NT2/D1 (cell line): ENCODE results near the gene NDUFV2.

Source experiments
- SUZ12 ChIP-seq: IDR thresholded peaks from 2 replicates; pipeline ENCODE4 v1.6.1; 2011; ENCODE audit not compliant: insufficient read length, insufficient read depth; ENCODE audit errors: extremely low read depth
- ZNF274 ChIP-seq: IDR thresholded peaks from 2 replicates; pipeline ENCODE4 v1.6.1; 2011; ENCODE audit warnings: mild to moderate bottlenecking, low read depth, low read length

DNA sequence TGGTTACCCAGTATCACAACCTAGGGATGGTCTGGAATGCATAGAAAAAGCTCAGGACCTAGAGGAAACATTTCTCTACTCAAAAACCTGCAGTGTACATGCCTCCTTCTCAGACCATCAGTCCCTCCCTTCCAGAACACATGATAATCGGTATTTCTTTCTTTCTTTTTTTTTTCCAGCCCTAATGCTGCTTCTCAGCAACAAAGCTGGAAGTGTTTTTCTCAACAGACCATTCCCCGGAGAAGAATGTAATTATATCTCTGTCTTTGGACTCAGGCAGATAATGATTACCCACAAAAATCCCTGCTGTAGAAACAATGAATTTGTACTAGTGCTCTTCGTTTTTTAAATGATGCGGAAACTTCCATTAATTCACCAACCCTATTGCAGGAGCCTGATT lies 44.1 kb upstream of the NDUFV2 start:
- TF ChIP-seq ZNF274 (no peak), SUZ12 (no peak)
